ENCODE measurements around the gene ARHGEF38.

ARHGEF38 gene

DNA sequence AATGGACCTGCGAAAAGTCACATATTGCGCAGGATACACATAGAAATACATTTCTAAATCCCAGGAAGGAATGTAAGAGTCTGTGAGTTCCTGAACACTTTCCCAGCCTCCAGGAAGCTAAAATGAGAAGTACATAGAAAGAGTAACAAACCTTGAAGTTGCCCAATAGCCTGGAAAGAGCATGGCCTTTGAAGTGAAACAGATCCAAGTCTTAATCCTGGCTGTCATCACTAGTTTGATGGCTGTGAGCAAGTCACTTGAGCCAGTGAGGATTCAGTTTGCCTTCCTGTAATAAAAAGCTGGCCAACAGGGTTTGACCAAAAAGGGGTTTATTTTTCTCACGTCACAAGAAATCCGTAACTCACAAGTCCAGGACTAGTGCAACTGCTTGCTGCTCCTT lies 69.8 kb downstream of the ARHGEF38 start:
- H3K4ac ChIP-seq (ENCODE audit: low read depth in 1 of 2, low read length in 2 of 2) = no peak overlapping the region
- H2BK5ac ChIP-seq (ENCODE audit: low read depth, low read length, poor library complexity, severe bottlenecking) = no peak overlapping the region
- no peaks in the 10 kb centered on the region for H3K27me3 ChIP-seq (ENCODE audit: control insufficient read depth in 1 of 2, insufficient read depth in 1 of 2, low read length in 2 of 2)
- no peak overlapping the region for H2BK120ac ChIP-seq (ENCODE audit: low read depth, low read length)
- no peak overlapping the region for H2AFZ ChIP-seq (ENCODE audit: low read depth, low read length)
- no peak overlapping the region for H3K4me3 ChIP-seq (ENCODE audit: insufficient read depth in 1 of 2, low read depth in 1 of 2, low read length in 2 of 2)
- H3K4me2 ChIP-seq (ENCODE audit: low read length, poor library complexity, severe bottlenecking) = no peak overlapping the region
- peaks cover 3% of the 10 kb centered on the region for H3K4me1 ChIP-seq (ENCODE audit: control insufficient read depth, insufficient read depth, low read depth, low read length)
- H2AK5ac ChIP-seq (ENCODE audit: low read length, severe bottlenecking) = no peak overlapping the region
- H4K91ac ChIP-seq (ENCODE audit: low read length) = no peak overlapping the region
- 81% methylated on average over 4 of the region's 4 CpGs for WGBS
- H3K27ac ChIP-seq (ENCODE audit: low read length, poor library complexity, severe bottlenecking) = no peak overlapping the region
- no peak overlapping the region for H2BK15ac ChIP-seq (ENCODE audit: low read depth, poor library complexity, severe bottlenecking)
- H2BK12ac ChIP-seq (ENCODE audit: low read length in 2 of 2) = no peak overlapping the region
- H3K18ac ChIP-seq (ENCODE audit: low read depth in 1 of 2, low read length in 2 of 2) = no peak overlapping the region
- no peak overlapping the region for H3K9ac ChIP-seq (ENCODE audit: low read length)
- H3K14ac ChIP-seq (ENCODE audit: low read length in 2 of 2) = no peak overlapping the region
- no peak overlapping the region for H3K23ac ChIP-seq (ENCODE audit: low read length in 2 of 2)
- H3K9me3 ChIP-seq (ENCODE audit: control insufficient read depth, low read length) = peaks cover 6% of the 10 kb centered on the region
- H3K36me3 ChIP-seq (ENCODE audit: control insufficient read depth in 1 of 2, insufficient read depth in 2 of 2, low read depth in 1 of 2, low read length in 2 of 2) = no peaks in the 10 kb centered on the region
- H3K79me1 ChIP-seq (replicated peaks; ENCODE audit: low read length, poor library complexity, severe bottlenecking) = no peaks in the 10 kb centered on the region
- H4K8ac ChIP-seq (ENCODE audit: low read length) = no peak overlapping the region
- DNase-seq = peak; percentile 58

DNA sequence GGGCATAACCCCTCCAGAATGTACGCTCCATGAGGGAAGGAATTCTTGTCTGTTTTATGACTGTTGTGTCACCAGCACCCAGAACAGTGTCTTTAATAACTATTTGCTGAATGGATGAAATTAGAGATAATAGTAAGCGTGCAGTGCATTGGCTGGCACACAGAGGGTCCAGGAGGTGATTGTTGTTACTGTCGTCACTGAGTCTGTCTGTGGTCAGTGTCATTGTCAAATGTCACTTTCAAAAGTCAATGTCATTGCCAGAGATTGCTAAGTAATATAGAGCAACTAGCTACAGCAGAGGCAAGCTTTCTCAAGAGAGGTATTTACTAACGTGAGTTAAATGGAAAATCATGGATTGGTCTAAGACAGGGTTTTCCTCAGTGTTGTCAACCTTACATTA lies 70.7 kb downstream of the ARHGEF38 start:
- Histone ChIP-seq H3K36me3 (ENCODE audit: control insufficient read depth in 1 of 2, insufficient read depth in 2 of 2, low read depth in 1 of 2, low read length in 2 of 2) (no peaks in the 10 kb centered on the region), H2BK5ac (ENCODE audit: low read depth, low read length, poor library complexity, severe bottlenecking) (no peak overlapping the region), H3K4ac (ENCODE audit: low read depth in 1 of 2, low read length in 2 of 2) (no peak overlapping the region), H2AFZ (ENCODE audit: low read depth, low read length) (no peak overlapping the region), H2BK15ac (ENCODE audit: low read depth, poor library complexity, severe bottlenecking) (no peak overlapping the region), H4K8ac (ENCODE audit: low read length) (no peak overlapping the region), H3K4me1 (ENCODE audit: control insufficient read depth, insufficient read depth, low read depth, low read length) (peaks cover 3% of the 10 kb centered on the region), H4K91ac (ENCODE audit: low read length) (no peak overlapping the region), H2BK120ac (ENCODE audit: low read depth, low read length) (no peak overlapping the region), H3K18ac (ENCODE audit: low read depth in 1 of 2, low read length in 2 of 2) (no peak overlapping the region), H3K27ac (ENCODE audit: low read length, poor library complexity, severe bottlenecking) (no peak overlapping the region), H3K4me2 (ENCODE audit: low read length, poor library complexity, severe bottlenecking) (no peak overlapping the region), H3K9ac (ENCODE audit: low read length) (no peak overlapping the region), H3K79me1 (replicated peaks; ENCODE audit: low read length, poor library complexity, severe bottlenecking) (no peaks in the 10 kb centered on the region), H3K27me3 (ENCODE audit: control insufficient read depth in 1 of 2, insufficient read depth in 1 of 2, low read length in 2 of 2) (peaks cover 0 to 2% of the 10 kb centered on the region in 2 experiments), H2AK5ac (ENCODE audit: low read length, severe bottlenecking) (no peak overlapping the region), H3K14ac (ENCODE audit: low read length in 2 of 2) (no peak overlapping the region), H3K23ac (ENCODE audit: low read length in 2 of 2) (no peak overlapping the region), H3K9me3 (ENCODE audit: control insufficient read depth, low read length) (peaks cover 6% of the 10 kb centered on the region), H3K4me3 (ENCODE audit: insufficient read depth in 1 of 2, low read depth in 1 of 2, low read length in 2 of 2) (no peak overlapping the region), H2BK12ac (ENCODE audit: low read length in 2 of 2) (no peak overlapping the region)
- WGBS = 96% methylated on average over 3 of the region's 4 CpGs
- no peak for DNase-seq

DNA sequence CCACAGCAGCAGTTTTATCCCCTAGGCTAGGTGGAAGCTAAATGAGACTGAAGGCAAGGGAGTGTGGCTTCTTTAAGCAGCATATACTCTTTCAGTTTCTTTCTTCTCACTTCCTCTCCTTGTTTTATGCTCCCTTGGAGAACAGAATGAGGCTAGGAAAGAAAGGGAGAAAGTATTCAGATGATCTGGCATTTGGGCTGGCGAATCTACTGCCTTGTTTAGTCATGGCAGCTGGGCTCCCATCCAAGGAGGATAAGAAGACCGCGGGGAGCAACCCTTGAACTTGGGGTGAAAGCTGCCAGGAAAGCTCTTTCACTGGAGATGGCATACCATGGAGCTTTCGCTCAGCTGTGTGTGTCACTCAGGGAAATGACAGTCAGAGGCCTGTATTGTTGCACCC lies 72.1 kb downstream of the ARHGEF38 start:
- Histone ChIP-seq H3K9ac (ENCODE audit: low read length) (no peak overlapping the region), H3K23ac (ENCODE audit: low read length in 2 of 2) (no peak overlapping the region), H2AFZ (ENCODE audit: low read depth, low read length) (no peak overlapping the region), H2BK12ac (ENCODE audit: low read length in 2 of 2) (no peak overlapping the region), H2BK15ac (ENCODE audit: low read depth, poor library complexity, severe bottlenecking) (no peak overlapping the region), H2AK5ac (ENCODE audit: low read length, severe bottlenecking) (no peak overlapping the region), H3K27ac (ENCODE audit: low read length, poor library complexity, severe bottlenecking) (no peak overlapping the region), H3K9me3 (ENCODE audit: control insufficient read depth, low read length) (peaks cover 6% of the 10 kb centered on the region), H2BK120ac (ENCODE audit: low read depth, low read length) (no peak overlapping the region), H4K91ac (ENCODE audit: low read length) (no peak overlapping the region), H3K4me1 (ENCODE audit: control insufficient read depth, insufficient read depth, low read depth, low read length) (peaks cover 3% of the 10 kb centered on the region), H4K8ac (ENCODE audit: low read length) (no peak overlapping the region), H3K4me3 (ENCODE audit: insufficient read depth in 1 of 2, low read depth in 1 of 2, low read length in 2 of 2) (no peak overlapping the region), H3K14ac (ENCODE audit: low read length in 2 of 2) (no peak overlapping the region), H2BK5ac (ENCODE audit: low read depth, low read length, poor library complexity, severe bottlenecking) (no peak overlapping the region), H3K27me3 (ENCODE audit: control insufficient read depth in 1 of 2, insufficient read depth in 1 of 2, low read length in 2 of 2) (peaks cover 0 to 4% of the 10 kb centered on the region in 2 experiments), H3K4me2 (ENCODE audit: low read length, poor library complexity, severe bottlenecking) (no peak overlapping the region), H3K36me3 (ENCODE audit: control insufficient read depth in 1 of 2, insufficient read depth in 2 of 2, low read depth in 1 of 2, low read length in 2 of 2) (no peaks in the 10 kb centered on the region), H3K79me1 (replicated peaks; ENCODE audit: low read length, poor library complexity, severe bottlenecking) (no peaks in the 10 kb centered on the region), H3K18ac (ENCODE audit: low read depth in 1 of 2, low read length in 2 of 2) (no peak overlapping the region), H3K4ac (ENCODE audit: low read depth in 1 of 2, low read length in 2 of 2) (no peak overlapping the region)
- DNase-seq = peak; percentile 3
- 94% methylated on average over 4 of the region's 4 CpGs for WGBS

DNA sequence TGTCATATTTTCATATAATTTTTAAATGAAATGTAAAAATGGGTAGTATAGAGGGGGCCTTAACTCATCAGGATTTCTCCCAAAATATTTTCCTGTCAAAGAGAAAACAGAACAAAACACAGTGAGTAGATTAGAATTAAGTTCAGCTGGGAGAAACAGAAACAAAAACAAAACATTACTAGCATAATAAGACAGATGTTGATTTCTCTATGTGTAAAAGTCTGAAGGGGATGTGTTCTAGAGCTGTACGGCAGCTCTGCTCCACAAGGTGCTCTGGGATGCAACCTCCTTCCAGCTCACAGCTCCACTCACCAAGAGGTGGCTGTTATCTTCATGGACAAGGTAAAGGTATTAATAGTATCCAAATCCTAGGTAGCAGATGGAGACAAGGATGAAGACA lies 72.8 kb downstream of the ARHGEF38 start:
- Histone ChIP-seq H3K79me1 (replicated peaks; ENCODE audit: low read length, poor library complexity, severe bottlenecking) (no peaks in the 10 kb centered on the region), H3K4me1 (ENCODE audit: control insufficient read depth, insufficient read depth, low read depth, low read length) (peaks cover 3% of the 10 kb centered on the region), H3K36me3 (ENCODE audit: control insufficient read depth in 1 of 2, insufficient read depth in 2 of 2, low read depth in 1 of 2, low read length in 2 of 2) (no peaks in the 10 kb centered on the region), H3K4ac (ENCODE audit: low read depth in 1 of 2, low read length in 2 of 2) (no peak overlapping the region), H3K18ac (ENCODE audit: low read depth in 1 of 2, low read length in 2 of 2) (no peak overlapping the region), H2AFZ (ENCODE audit: low read depth, low read length) (no peak overlapping the region), H3K4me2 (ENCODE audit: low read length, poor library complexity, severe bottlenecking) (no peak overlapping the region), H3K14ac (ENCODE audit: low read length in 2 of 2) (no peak overlapping the region), H2BK120ac (ENCODE audit: low read depth, low read length) (no peak overlapping the region), H3K9ac (ENCODE audit: low read length) (no peak overlapping the region), H4K91ac (ENCODE audit: low read length) (no peak overlapping the region), H3K27me3 (ENCODE audit: control insufficient read depth in 1 of 2, insufficient read depth in 1 of 2, low read length in 2 of 2) (peaks cover 0 to 4% of the 10 kb centered on the region in 2 experiments), H4K8ac (ENCODE audit: low read length) (no peak overlapping the region), H2BK12ac (ENCODE audit: low read length in 2 of 2) (no peak overlapping the region), H3K9me3 (ENCODE audit: control insufficient read depth, low read length) (peaks cover 6% of the 10 kb centered on the region), H3K23ac (ENCODE audit: low read length in 2 of 2) (no peak overlapping the region), H3K27ac (ENCODE audit: low read length, poor library complexity, severe bottlenecking) (no peak overlapping the region), H2BK5ac (ENCODE audit: low read depth, low read length, poor library complexity, severe bottlenecking) (no peak overlapping the region), H2AK5ac (ENCODE audit: low read length, severe bottlenecking) (no peak overlapping the region), H2BK15ac (ENCODE audit: low read depth, poor library complexity, severe bottlenecking) (no peak overlapping the region), H3K4me3 (ENCODE audit: insufficient read depth in 1 of 2, low read depth in 1 of 2, low read length in 2 of 2) (no peak overlapping the region)
- WGBS = 89% methylated on average over 1 of the region's 1 CpG
- DNase-seq = no peak
